CD4-positive, alpha-beta T cell treated with Interleukin-4 for 4 hours (primary cell): ENCODE measurements around the gene PPHLN1.

Source experiments
- DNase-seq: peaks from one replicate; pipeline ENCODE4 v3.0.0-alpha.2; 2020

PPHLN1 gene

GRCh38 chr12:42445891-42446290 is 119.9 kb downstream of the PPHLN1 start:
- DNase-seq, result no peak

DNA sequence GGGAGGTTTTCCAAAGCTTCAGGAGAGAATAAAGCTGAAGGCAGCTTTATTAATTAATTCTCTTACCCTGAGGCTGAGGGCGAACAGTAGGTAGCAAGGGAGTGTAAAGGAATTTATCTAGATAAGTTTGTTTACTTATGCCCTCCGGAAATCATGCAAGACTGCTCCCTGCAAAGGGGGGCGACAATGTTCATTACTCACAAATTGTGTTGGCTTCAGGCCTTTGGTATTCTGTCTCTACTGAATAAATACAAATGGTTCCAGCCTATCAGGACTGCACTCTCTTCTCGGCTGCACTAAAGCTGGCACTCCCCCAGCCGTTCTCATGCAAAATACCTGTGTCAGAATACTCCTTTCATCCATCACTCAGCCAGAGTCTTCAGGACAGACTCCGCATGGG is 120.8 kb downstream of the PPHLN1 start:
- no peak for DNase-seq

DNA sequence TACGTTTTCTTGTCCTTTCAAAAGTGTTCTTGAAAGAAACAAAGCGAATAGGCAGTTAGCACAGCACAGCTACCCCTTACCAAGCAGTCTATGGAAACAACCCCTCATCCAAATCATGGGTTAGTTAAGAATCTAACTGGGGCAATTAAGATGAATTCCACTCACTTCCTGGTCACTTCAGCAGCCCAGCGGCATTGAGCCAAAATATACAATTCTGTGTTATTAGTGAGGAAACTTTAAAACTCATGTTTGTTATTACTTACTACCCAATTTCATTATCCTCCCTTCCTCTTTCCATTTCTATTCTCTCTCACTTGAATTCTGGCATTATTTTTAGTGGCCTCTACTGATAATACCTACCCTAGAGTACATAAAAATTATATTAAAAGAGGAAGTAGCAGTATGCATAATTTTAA is 121.4 kb downstream of the PPHLN1 start:
- DNase-seq, result no peak

DNA sequence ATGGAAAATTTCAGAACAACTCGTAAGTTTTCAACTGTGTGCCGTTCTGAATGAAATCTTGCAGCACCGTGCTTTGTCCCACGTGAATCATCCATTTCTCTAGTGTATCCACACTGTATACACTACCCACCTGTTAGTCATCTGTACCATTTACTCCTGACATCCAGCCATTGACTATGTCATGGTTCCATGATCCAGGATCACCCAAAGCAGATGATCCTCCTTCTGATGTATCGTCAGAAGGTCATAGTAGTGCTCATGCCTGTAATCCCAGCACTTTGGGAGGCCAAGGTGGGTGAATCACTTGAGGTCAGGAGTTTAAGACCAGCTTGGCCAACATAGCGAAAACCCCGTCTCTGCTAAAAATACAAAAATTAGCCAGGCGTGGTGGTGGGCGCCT is 122.9 kb downstream of the PPHLN1 start:
- no peak for DNase-seq

GRCh38 chr12:42450248-42450647 is 124.3 kb downstream of the PPHLN1 start:
- no peak for DNase-seq

- DNase-seq, result no peak
These were observed 132.6 kb downstream of the PPHLN1 start for GRCh38 chr12:42458575-42458974.

GRCh38 chr12:42459336-42459847 is 133.4 kb downstream of the PPHLN1 start:
- no peak for DNase-seq

- DNase-seq, result no peak
These were observed 136.5 kb downstream of the PPHLN1 start for GRCh38 chr12:42462486-42462885.

- no peak for DNase-seq
These were observed 137.7 kb downstream of the PPHLN1 start for GRCh38 chr12:42463671-42464070.

DNA sequence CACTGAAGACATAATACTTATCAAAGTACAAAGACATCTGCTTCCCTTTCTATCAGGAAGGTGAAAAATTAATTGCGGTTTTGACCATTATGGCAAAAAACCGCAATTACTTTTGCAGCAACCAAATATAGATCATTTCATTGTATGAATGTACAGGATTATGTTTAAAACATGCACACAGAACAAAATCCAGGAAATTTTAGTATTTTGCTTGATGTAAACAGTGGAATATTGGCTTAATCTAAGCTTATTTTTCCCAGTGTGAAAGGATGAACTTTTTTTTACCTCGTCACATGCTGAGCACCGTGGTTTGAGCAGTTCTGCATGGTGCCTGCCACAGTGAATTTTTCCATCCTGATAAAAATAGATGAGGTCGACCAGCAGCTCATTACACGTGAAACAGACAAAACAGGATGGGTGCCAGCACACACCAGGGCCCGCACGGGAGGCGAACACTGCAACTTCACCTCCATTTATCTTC is 142.4 kb downstream of the PPHLN1 start:
- no peak for DNase-seq

DNA sequence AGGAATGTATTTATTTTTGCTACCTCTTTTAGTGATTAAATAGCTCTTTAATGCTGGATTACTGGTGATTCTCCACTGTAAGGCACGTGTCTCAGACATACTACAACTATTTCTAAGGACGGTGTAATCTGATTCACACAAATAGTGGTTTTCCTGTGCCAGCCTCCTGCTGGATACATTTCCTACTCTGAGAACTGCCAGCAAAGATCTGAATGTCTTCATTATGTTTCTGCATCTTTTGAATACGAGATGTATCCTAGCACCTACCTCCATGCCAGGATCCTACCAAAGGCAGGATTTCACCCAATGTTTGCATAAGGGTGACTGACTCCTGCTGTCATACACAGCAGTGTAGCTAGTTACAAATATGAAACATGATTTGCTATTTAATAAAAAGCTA is 143.0 kb downstream of the PPHLN1 start:
- DNase-seq, result no peak

GRCh38 chr12:42469355-42470175 is 143.6 kb downstream of the PPHLN1 start:
- DNase-seq, result no peak

GRCh38 chr12:42472376-42472775 is 146.4 kb downstream of the PPHLN1 start:
- no peak for DNase-seq

GRCh38 chr12:42473130-42473529 is 147.2 kb downstream of the PPHLN1 start:
- no peak for DNase-seq

DNA sequence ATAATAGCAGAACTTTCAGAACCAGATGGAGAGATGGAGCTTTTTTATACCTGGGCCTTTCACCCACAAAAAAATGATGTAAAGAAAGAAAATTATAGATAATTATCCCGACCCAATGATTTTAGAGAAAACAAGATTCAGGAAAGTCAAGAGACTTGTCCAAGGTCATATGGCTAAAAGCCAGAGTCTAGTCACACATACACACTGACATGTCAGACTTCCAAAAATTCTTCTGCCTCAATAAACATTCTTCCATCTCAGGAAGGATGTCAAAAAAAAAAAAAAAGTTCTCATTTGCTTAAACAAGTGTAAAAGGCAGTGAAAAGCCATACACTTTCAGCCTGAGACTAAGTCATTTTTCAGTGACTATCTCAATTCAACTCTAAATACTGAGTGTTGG is 147.6 kb downstream of the PPHLN1 start:
- no peak for DNase-seq

DNA sequence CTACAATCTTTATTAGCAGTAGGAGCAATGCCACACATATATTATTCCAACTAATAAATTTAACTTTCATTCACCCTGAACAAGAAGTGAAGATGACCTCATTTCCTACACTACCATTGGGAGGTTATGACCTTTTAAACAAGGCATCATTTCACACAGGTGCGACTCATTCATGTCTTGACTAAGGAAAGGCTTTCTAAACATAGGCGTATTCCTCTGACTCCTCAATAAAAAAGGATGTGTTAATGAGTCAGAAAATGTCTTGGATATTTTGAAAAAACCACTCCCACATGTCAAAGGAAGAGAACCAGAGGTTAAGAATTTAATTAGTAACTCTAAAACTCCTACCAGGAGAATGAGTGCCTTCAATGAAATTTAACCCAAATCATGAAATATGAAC is 148.4 kb downstream of the PPHLN1 start:
- DNase-seq, result no peak

DNA sequence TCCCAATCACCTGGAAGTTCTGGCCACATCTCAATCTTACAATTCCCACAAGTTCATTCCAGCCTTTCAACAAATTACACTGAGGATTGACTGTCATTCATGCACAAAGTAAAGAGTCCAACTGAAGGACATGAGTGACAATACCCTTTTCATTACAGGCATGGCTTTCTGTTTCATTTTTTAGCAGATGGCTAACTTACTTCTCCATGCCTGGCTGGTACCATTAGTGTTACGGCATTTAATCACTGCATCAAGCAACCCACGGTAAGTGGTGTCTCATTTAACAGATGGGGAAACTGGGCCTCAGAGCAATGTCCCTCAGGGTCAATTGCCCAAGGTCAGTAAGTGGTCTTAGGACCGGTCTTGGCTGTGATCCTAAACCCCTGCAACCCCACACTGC is 149.1 kb downstream of the PPHLN1 start:
- no peak for DNase-seq

- DNase-seq, result no peak
These were observed 152.0 kb downstream of the PPHLN1 start for GRCh38 chr12:42477941-42478340.

GRCh38 chr12:42481368-42481767 is 155.4 kb downstream of the PPHLN1 start:
- DNase-seq, result no peak

- DNase-seq, result no peak
These were observed 156.2 kb downstream of the PPHLN1 start for GRCh38 chr12:42482041-42482747.

GRCh38 chr12:42482748-42483520 is 157.0 kb downstream of the PPHLN1 start:
- peak; percentile 6 for DNase-seq

DNA sequence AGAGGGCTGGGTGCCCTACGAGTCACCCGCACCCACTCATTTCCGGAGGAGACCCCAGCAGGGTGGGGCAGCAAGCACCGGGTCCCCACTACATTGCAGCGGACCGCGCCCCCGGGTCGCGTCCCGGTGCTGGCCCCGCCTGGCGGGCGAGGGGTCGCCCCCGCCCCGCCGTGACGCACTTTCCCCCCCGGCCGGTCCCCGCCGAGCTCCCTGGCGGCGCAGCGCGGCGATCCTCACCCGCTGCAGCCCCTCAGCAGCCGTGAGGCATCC is 157.5 kb downstream of the PPHLN1 start:
- DNase-seq, result no peak

DNA sequence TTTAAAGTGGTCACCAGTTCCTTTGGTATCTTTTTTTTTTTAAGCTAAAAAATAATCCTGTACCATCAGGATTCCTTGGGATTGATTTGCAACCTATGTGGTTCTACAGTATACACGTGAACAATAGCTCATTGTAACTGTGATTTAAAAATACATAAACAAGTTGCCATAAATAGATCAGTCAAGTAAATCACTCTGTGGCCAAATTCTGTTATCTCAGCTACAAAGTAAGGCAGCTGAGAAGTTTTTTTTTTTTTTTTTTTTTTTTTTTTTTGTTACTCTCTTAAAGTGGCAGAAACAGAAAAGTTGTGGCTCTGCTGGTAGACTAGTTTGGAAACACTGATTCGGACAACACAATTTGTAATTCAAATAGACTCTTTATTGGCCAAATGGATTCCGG is 159.0 kb downstream of the PPHLN1 start:
- no peak for DNase-seq

DNA sequence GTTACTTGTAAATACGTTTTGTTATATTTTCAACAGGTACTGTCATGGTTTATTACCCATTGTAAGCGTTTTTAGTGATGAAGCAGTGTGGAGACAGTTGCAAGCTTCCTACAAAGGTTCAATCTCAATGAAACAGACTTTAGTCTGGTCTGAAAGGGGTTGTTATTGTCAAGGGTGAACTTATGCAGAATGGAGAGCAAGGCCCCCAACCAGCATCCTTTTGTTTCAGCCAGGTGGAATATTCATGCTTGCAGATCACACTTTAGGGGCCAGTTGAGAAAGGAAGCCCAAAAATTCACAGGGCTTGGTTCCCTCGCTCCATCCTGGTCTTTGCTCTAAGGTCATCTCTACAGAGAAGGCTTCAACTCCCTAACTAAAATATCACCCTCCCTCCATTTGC is 159.9 kb downstream of the PPHLN1 start:
- no peak for DNase-seq
